ENCODE measurements around the gene LYPD8.

LYPD8 gene

DNA sequence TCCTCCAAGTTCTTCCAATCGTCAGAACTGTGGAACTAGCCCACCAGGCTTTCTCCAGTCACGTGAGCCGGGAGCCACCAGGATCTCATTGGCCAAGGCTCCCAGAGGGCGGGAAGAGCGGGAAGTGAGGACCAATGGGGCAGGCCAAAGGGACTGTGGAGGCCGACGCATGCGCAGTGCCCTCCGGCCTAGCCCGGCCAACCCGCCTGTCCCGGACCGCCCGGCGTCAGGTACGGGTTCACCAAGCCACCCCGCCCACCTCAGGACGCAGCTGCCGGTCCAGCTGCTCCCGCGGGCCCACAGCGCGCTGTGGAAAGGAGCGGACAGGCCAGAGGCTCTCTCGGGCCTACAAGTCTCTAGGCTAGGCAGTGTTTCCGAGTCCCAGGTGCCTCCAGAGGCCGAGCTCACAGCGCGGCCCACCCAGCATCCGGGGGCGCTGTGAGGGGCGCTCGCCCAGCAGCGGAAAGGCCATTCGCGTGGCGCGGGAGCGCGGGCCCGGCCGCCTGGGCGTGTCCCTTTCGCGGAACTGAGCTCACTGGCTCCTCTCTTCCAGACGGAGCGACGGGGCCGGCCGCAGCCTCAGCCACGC is 63.9 kb downstream of the LYPD8 start:
- Histone ChIP-seq H3K4me2 (ENCODE audit: low read length) (no peak overlapping the region), H4K20me1 (ENCODE audit: control insufficient read depth, insufficient read depth, low read depth, low read length) (no peaks in the 10 kb centered on the region), H3K79me2 (ENCODE audit: control insufficient read depth, low read length) (no peaks in the 10 kb centered on the region), H3F3A (ENCODE audit: control insufficient read depth, insufficient read depth) (no peaks in the 10 kb centered on the region), H3K27ac (ENCODE audit: low read depth, low read length) (no peak overlapping the region), H3K9me3 (ENCODE audit: control insufficient read depth, insufficient read depth, low read length) (no peaks in the 10 kb centered on the region), H3K36me3 (ENCODE audit: control insufficient read depth, low read length) (no peaks in the 10 kb centered on the region), H3K4me3 (ENCODE audit: low read length) (no peak overlapping the region), H3K4me1 (ENCODE audit: control insufficient read depth, low read length) (peaks cover 3% of the 10 kb centered on the region; the same call in 1 of the 2 replicates), H3K9me2 (replicated peaks; ENCODE audit: control insufficient read depth, low read length) (no peaks in the 10 kb centered on the region), H3K27me3 (ENCODE audit: control insufficient read depth, low read length) (peaks cover 8% of the 10 kb centered on the region)
- TF ChIP-seq CTCF (IDR thresholded peaks at IDR 0.05; ENCODE audit: low read depth, low read length, poor library complexity, severe bottlenecking), result no peak
- TF ChIP-seq EZH2phosphoT487 (IDR thresholded peaks at IDR 0.05; ENCODE audit: borderline replicate concordance, low read length), result no peak

Measured in DOHH2 (cell line).